IMR-90 (cell line): ENCODE data around the gene PODNL1. TPM values are rescaled to one million over a fixed set of nuclear protein-coding genes. Genes with fewer than 3 reads are reported as not detected.

Source experiments
- ATAC-seq: fragments of 200-7000 bp; cut with Tn5 transposase; 2 replicates; pipeline ENCODE4 v1.9.1; 2020; ENCODE audit warnings: low read depth, mild to moderate bottlenecking, moderate library complexity
- BruUV-seq: library from RNA; stranded (reverse); fragments of 400-500 nt; replicated peaks from 2 replicates; lab custom pipeline; 2021; lab: Mats Ljungman, UMichigan
- CTCF ChIA-PET: fragments of 300-600 bp; formaldehyde crosslinking; extraction: SDS; loops from one replicate; lab custom pipeline; 2021; ENCODE audit warnings: antibody characterized with exemption; lab: Yijun Ruan, JAX
- POLR2A ChIA-PET: fragments of 300-600 bp; sonication (Branson Sonifier 250); formaldehyde crosslinking; loops from one replicate; lab custom pipeline; 2022; ENCODE audit warnings: antibody characterized with exemption; ENCODE audit not compliant: unreplicated experiment; lab: Charles Lee
- DNase-seq: peaks from one replicate; pipeline ENCODE4 v3.0.0; 2013
- H2AFZ ChIP-seq: replicated peaks from 2 replicates; pipeline ENCODE3; 2013; ENCODE audit warnings: low read length, mild to moderate bottlenecking; ENCODE audit not compliant: poor library complexity
- H2AK5ac ChIP-seq: 2 replicates; pipeline ENCODE4 v1.6.1; 2013; ENCODE audit warnings: low read depth, low read length, inconsistent platforms
- H2AK9ac ChIP-seq: replicated peaks from 2 replicates; pipeline ENCODE3; 2013; ENCODE audit warnings: mild to moderate bottlenecking, low read depth, low read length, moderate library complexity; ENCODE audit not compliant: poor library complexity
- H2BK120ac ChIP-seq: 2 replicates; pipeline ENCODE4 v1.6.1; 2013; ENCODE audit warnings: low read depth, low read length, inconsistent platforms
- H2BK15ac ChIP-seq: 3 replicates; pipeline ENCODE4 v1.6.1; 2013; ENCODE audit warnings: low read depth, low read length, inconsistent platforms
- H2BK20ac ChIP-seq: 2 replicates; pipeline ENCODE4 v1.6.1; 2013; ENCODE audit warnings: low read depth, mild to moderate bottlenecking, inconsistent platforms, low read length, moderate library complexity
- H2BK5ac ChIP-seq: 2 replicates; pipeline ENCODE4 v1.6.1; 2013; ENCODE audit warnings: mild to moderate bottlenecking, low read depth, low read length, inconsistent platforms; ENCODE audit not compliant: poor library complexity, severe bottlenecking
- H3K14ac ChIP-seq: replicated peaks from 2 replicates; pipeline ENCODE4 v1.6.1; 2013; ENCODE audit warnings: low read depth, low read length, inconsistent platforms
- H3K18ac ChIP-seq: 2 replicates; pipeline ENCODE4 v1.6.1; 2013; ENCODE audit warnings: low read depth, low read length, control low read depth
- H3K23ac ChIP-seq: 2 replicates; pipeline ENCODE4 v1.6.1; 2013; ENCODE audit warnings: low read depth, low read length, inconsistent platforms
- H3K27ac ChIP-seq: 2 replicates; pipeline ENCODE4 v1.5.1; 2013; ENCODE audit warnings: mild to moderate bottlenecking, control low read depth, low read length; ENCODE audit not compliant: insufficient read depth
- H3K27me3 ChIP-seq: 2 replicates; pipeline ENCODE4 v1.6.1; 2013; ENCODE audit warnings: low read length; ENCODE audit not compliant: control insufficient read depth, insufficient read depth
- H3K36me3 ChIP-seq: 2 replicates; pipeline ENCODE4 v1.6.1; 2013; ENCODE audit warnings: low read length, mixed read lengths; ENCODE audit not compliant: control insufficient read depth, insufficient read depth
- H3K4ac ChIP-seq: 2 replicates; pipeline ENCODE4 v1.6.1; 2013; ENCODE audit warnings: low read depth, low read length, inconsistent platforms
- H3K4me1 ChIP-seq: 2 replicates; pipeline ENCODE4 v1.6.1; 2013; ENCODE audit warnings: low read length, mixed read lengths; ENCODE audit not compliant: control insufficient read depth, insufficient read depth
- H3K4me2 ChIP-seq: 2 replicates; pipeline ENCODE4 v1.6.1; 2013; ENCODE audit warnings: low read depth, mild to moderate bottlenecking, control low read depth, low read length, moderate library complexity
- H3K4me3 ChIP-seq: 2 replicates; pipeline ENCODE4 v1.5.1; 2013; ENCODE audit warnings: low read depth, mild to moderate bottlenecking, control low read depth, low read length, moderate library complexity; ENCODE audit not compliant: insufficient read depth
- H3K56ac ChIP-seq: 2 replicates; pipeline ENCODE4 v1.6.1; 2013; ENCODE audit warnings: low read length, inconsistent platforms; ENCODE audit not compliant: insufficient read depth; ENCODE audit errors: extremely low read depth
- H3K79me1 ChIP-seq, 2 experiments: 2 replicates each; pipeline ENCODE4 v1.6.1; 2013; ENCODE audit warnings: low read length in 2 of 2, inconsistent platforms in 1 of 2, low read depth in 1 of 2
- H3K9ac ChIP-seq: 2 replicates; pipeline ENCODE4 v1.6.1; 2013; ENCODE audit warnings: low read depth, low read length, control low read depth
- H3K9me1 ChIP-seq: 2 replicates; pipeline ENCODE4 v1.6.1; 2013; ENCODE audit warnings: low read length, inconsistent platforms; ENCODE audit not compliant: insufficient read depth
- H3K9me3 ChIP-seq: 2 replicates; pipeline ENCODE4 v1.6.1; 2013; ENCODE audit warnings: low read length; ENCODE audit not compliant: control insufficient read depth, insufficient read depth
- H4K20me1 ChIP-seq: 2 replicates; pipeline ENCODE4 v1.6.1; 2013; ENCODE audit warnings: low read length, inconsistent platforms; ENCODE audit not compliant: insufficient read depth
- H4K5ac ChIP-seq: 2 replicates; pipeline ENCODE4 v1.6.1; 2013; ENCODE audit warnings: mild to moderate bottlenecking, low read depth, low read length, control low read depth
- H4K8ac ChIP-seq, 2 experiments: 2 replicates each; pipeline ENCODE4 v1.6.1; 2013; ENCODE audit warnings: low read depth in 2 of 2, low read length in 2 of 2, control low read depth in 1 of 2, inconsistent platforms in 1 of 2
- H4K91ac ChIP-seq: 2 replicates; pipeline ENCODE4 v1.6.1; 2013; ENCODE audit warnings: low read depth, low read length, inconsistent platforms; ENCODE audit not compliant: insufficient read depth
- BHLHE40 ChIP-seq: fragments of 150-350 bp; IDR thresholded peaks from 2 replicates; pipeline ENCODE4 v1.6.1; 2016; ENCODE audit warnings: mild to moderate bottlenecking, low read depth, low read length
- CEBPB ChIP-seq: IDR thresholded peaks from 2 replicates; pipeline ENCODE4 v1.6.1; 2012; ENCODE audit warnings: low read depth, low read length, improper control_type of control experiment
- CHD1 ChIP-seq: IDR thresholded peaks from 2 replicates; pipeline ENCODE4 v1.6.1; 2012; ENCODE audit warnings: low read depth, low read length, improper control_type of control experiment
- FOS ChIP-seq: fragments of 150-350 bp; IDR thresholded peaks from 2 replicates; pipeline ENCODE4 v1.6.1; 2016; ENCODE audit warnings: low read depth, low read length
- MAFK ChIP-seq: IDR thresholded peaks from 2 replicates; pipeline ENCODE4 v1.6.1; 2012; ENCODE audit warnings: low read depth, low read length, improper control_type of control experiment
- MAZ ChIP-seq: IDR thresholded peaks from 2 replicates; pipeline ENCODE4 v1.6.1; 2012; ENCODE audit warnings: low read depth, mild to moderate bottlenecking, low read length, improper control_type of control experiment, moderate library complexity, borderline replicate concordance
- MXI1 ChIP-seq: IDR thresholded peaks from 2 replicates; pipeline ENCODE4 v1.6.1; 2012; ENCODE audit warnings: low read depth, mild to moderate bottlenecking, low read length, moderate library complexity, borderline replicate concordance
- NFE2L2 ChIP-seq: fragments of 150-350 bp; IDR thresholded peaks from 2 replicates; pipeline ENCODE4 v1.6.1; 2016; ENCODE audit warnings: low read depth, mild to moderate bottlenecking, low read length
- POLR2A ChIP-seq: IDR thresholded peaks from 2 replicates; pipeline ENCODE4 v1.6.1; 2012; ENCODE audit warnings: mild to moderate bottlenecking, low read depth, low read length
- RAD21 ChIP-seq: IDR thresholded peaks from 2 replicates; pipeline ENCODE4 v1.6.1; 2012; ENCODE audit warnings: low read length, improper control_type of control experiment
- RCOR1 ChIP-seq: IDR thresholded peaks from 2 replicates; pipeline ENCODE4 v1.6.1; 2012; ENCODE audit warnings: mild to moderate bottlenecking, low read length, improper control_type of control experiment; ENCODE audit not compliant: insufficient replicate concordance
- RFX5 ChIP-seq: IDR thresholded peaks from 2 replicates; pipeline ENCODE4 v1.8.0; 2012; ENCODE audit warnings: low read depth, mild to moderate bottlenecking, low read length, moderate library complexity
- SMC3 ChIP-seq: fragments of 150-350 bp; IDR thresholded peaks from 2 replicates; pipeline ENCODE4 v1.6.1; 2016; ENCODE audit warnings: low read depth, mild to moderate bottlenecking, antibody characterized with exemption, low read length, moderate library complexity
- WGBS, 2 experiments: methylation state at CpG; one replicate each; pipeline versions ENCODE4 v1.1.5 to v1.1.7; 2013; ENCODE audit warnings: missing lambda C conversion rate in 2 of 2; ENCODE audit not compliant: insufficient read length in 1 of 2; ENCODE audit errors: extremely low coverage in 2 of 2; 5-methylcytosine and 5-hydroxymethylcytosine counted together
- dilution Hi-C: fragments of 300-500 bp; cut with HindIII; formaldehyde crosslinking; loops from one replicate; pipeline ENCODE4 v1.14.3; 2018; ENCODE audit warnings: low sequenced_read_pairs; ENCODE audit not compliant: unreplicated experiment
- in situ Hi-C: fragments of 300-500 bp; cut with MboI; formaldehyde crosslinking; loops from 3 replicates; pipeline ENCODE4 v1.14.3; 2019; ENCODE audit warnings: low sequenced_read_pairs, inconsistent platforms, mixed read lengths
- intact Hi-C: fragments of 100-400 bp; cut with micrococcal nuclease; formaldehyde crosslinking; loops from 2 replicates; pipeline ENCODE4 v1.10.0; 2022
- polyA plus RNA-seq, 3 experiments: library from polyadenylated mRNA; depleted of rRNA; stranded (reverse); fragments of >200 nt; gene quantifications; 2 replicates each; pipeline ENCODE4 v1.2.3, GENCODE V29; 2012; ENCODE audit warnings: low replicate concordance in 1 of 3
- total RNA-seq: library from RNA; depleted of rRNA; stranded (reverse); fragments of >200 nt; gene quantifications from 2 replicates; pipeline ENCODE4 v1.2.3, GENCODE V29; 2012
- TF ChIP-seq, protein P1 (sequence below): conservative IDR thresholded peaks from 2 replicates; pipeline ENCODE4 v1.5.1; 2012; ENCODE audit warnings: mild to moderate bottlenecking, low read depth, low read length, improper control_type of control experiment
- TF ChIP-seq, protein P2 (sequence below): fragments of 150-350 bp; IDR thresholded peaks from 2 replicates; pipeline ENCODE4 v1.6.1; 2016; ENCODE audit warnings: low read depth, mild to moderate bottlenecking, low read length, moderate library complexity, borderline replicate concordance
- TF ChIP-seq, protein P3 (sequence below): fragments of 150-350 bp; IDR thresholded peaks from 2 replicates; pipeline ENCODE4 v1.6.1; 2017; ENCODE audit warnings: mild to moderate bottlenecking, antibody characterized with exemption, low read length, low read depth

PODNL1 gene
- total and polyA plus RNA-seq, 2 of the 4 experiments (the other 2 are of a cell fraction), result under 0.01 to 2.4 TPM

DNA sequence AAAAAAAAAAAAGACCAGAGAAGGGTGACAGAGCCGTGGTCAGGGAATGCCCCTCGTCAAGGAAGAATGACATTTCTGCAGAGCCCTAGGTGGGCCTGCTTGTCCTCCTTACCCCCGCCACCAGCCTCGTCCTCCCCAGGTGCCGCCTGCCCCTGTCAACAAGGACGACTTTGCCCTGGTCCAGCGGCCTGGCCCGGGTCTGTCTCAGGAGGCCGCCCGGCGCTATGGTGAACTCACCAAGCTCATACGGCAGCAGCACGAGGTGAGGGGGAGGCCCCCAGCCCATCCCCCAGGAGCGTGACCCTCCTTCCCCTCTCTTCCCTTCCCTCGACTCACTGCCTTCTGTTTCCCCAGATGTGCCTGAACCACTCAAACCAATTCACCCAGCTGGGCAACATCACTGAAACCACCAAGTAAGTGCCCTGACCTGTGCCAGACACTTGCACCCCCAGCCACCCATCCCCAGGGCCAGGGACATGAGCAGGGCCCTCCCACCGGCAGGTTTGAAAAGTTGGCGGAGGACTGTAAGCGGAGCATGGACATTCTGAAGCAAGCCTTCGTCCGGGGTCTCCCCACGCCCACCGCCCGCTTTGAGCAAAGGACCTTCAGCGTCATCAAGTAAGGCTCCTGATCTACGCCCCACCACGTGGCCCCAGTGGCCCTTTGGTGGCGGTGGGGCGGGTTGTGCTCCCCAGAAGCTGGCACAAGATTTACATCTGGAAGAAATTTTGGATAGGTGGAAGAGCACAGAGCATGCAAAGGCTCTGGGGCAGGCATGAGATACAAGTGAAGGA lies 14.8 kb downstream of the PODNL1 start:
- ATAC-seq (no peak), DNase-seq (no peak)
- Histone ChIP-seq H3K27me3 (no peaks in the 10 kb centered on the region), H3K23ac (no peak overlapping the region), H2BK15ac (no peak overlapping the region), H3K27ac (no peak overlapping the region), H3K79me1 (no peaks in the 10 kb centered on the region), H3K9ac (no peak overlapping the region), H3K36me3 (peaks cover 64% of the 10 kb centered on the region), H3K14ac (no peak overlapping the region), H3K9me3 (peaks cover 4% of the 10 kb centered on the region), H4K20me1 (no peaks in the 10 kb centered on the region), H2AFZ (no peak overlapping the region), H2BK5ac (no peak overlapping the region), H3K4me3 (no peak overlapping the region), H4K8ac (no peak overlapping the region), H4K91ac (no peak overlapping the region), H2BK120ac (no peak overlapping the region), H2AK5ac (no peak overlapping the region), H2AK9ac (no peak overlapping the region), H3K4me2 (no peak overlapping the region), H3K56ac (no peak overlapping the region), H3K9me1 (no peaks in the 10 kb centered on the region), H3K4ac (no peak overlapping the region), H3K18ac (no peak overlapping the region), H4K5ac (no peak overlapping the region), H2BK20ac (no peak overlapping the region), H3K4me1 (no peaks in the 10 kb centered on the region)
- TF ChIP-seq POLR2A (no peak), SMC3 (no peak), RCOR1 (no peak), RFX5 (no peak), CHD1 (no peak), NFE2L2 (no peak), MAZ (no peak), CEBPB (no peak), MAFK (no peak), MXI1 (no peak), RAD21 (no peak), BHLHE40 (no peak), FOS (no peak)
- TF ChIP-seq, protein P1, sequence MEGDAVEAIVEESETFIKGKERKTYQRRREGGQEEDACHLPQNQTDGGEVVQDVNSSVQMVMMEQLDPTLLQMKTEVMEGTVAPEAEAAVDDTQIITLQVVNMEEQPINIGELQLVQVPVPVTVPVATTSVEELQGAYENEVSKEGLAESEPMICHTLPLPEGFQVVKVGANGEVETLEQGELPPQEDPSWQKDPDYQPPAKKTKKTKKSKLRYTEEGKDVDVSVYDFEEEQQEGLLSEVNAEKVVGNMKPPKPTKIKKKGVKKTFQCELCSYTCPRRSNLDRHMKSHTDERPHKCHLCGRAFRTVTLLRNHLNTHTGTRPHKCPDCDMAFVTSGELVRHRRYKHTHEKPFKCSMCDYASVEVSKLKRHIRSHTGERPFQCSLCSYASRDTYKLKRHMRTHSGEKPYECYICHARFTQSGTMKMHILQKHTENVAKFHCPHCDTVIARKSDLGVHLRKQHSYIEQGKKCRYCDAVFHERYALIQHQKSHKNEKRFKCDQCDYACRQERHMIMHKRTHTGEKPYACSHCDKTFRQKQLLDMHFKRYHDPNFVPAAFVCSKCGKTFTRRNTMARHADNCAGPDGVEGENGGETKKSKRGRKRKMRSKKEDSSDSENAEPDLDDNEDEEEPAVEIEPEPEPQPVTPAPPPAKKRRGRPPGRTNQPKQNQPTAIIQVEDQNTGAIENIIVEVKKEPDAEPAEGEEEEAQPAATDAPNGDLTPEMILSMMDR, result no peak
- TF ChIP-seq, protein P2, sequence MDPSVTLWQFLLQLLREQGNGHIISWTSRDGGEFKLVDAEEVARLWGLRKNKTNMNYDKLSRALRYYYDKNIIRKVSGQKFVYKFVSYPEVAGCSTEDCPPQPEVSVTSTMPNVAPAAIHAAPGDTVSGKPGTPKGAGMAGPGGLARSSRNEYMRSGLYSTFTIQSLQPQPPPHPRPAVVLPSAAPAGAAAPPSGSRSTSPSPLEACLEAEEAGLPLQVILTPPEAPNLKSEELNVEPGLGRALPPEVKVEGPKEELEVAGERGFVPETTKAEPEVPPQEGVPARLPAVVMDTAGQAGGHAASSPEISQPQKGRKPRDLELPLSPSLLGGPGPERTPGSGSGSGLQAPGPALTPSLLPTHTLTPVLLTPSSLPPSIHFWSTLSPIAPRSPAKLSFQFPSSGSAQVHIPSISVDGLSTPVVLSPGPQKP, result no peak
- TF ChIP-seq, protein P3, sequence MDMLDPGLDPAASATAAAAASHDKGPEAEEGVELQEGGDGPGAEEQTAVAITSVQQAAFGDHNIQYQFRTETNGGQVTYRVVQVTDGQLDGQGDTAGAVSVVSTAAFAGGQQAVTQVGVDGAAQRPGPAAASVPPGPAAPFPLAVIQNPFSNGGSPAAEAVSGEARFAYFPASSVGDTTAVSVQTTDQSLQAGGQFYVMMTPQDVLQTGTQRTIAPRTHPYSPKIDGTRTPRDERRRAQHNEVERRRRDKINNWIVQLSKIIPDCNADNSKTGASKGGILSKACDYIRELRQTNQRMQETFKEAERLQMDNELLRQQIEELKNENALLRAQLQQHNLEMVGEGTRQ, result no peak
- CTCF ChIA-PET, result no interaction called here
- in situ Hi-C loops, result no loop called here
- dilution Hi-C loops, result no loop called here
- 94% methylated on average over 16 of the region's 28 CpGs; no CpG with 5 or more reads in 1 of the 2 experiments for WGBS, 2 experiments
- intact Hi-C loops, result no loop called here
- BruUV-seq, result no TSS peak
- POLR2A ChIA-PET, result no interaction called here
